HepG2 (cell line): ENCODE results near the gene RPL31.

Source experiments
- CHCHD3 ChIP-seq: sonication (generic); formaldehyde crosslinking; IDR thresholded peaks from 2 replicates; pipeline ENCODE4 v1.8.0; 2022; ENCODE audit warnings: mild to moderate bottlenecking, missing genetic modification reagents, moderate library complexity
- EZH2 ChIP-seq: conservative IDR thresholded peaks from 2 replicates; pipeline ENCODE4 v1.6.1; 2012; ENCODE audit warnings: mild to moderate bottlenecking, low read depth, low read length, moderate library complexity
- NCOA1 ChIP-seq: sonication (generic); formaldehyde crosslinking; IDR thresholded peaks from 2 replicates; pipeline ENCODE4 v1.9.0; 2021; ENCODE audit warnings: missing genetic modification reagents
- NONO ChIP-seq, 2 experiments: fragments of 450-650 bp in 1 of 2; sonication (generic) in 1 of 2; formaldehyde crosslinking in 1 of 2; IDR thresholded peaks in 1 of 2; conservative IDR thresholded peaks in 1 of 2; 2 replicates each; pipeline versions ENCODE4 v1.6.1 to v1.8.0; 2017 to 2022; ENCODE audit warnings: mild to moderate bottlenecking in 1 of 2, missing genetic modification reagents in 1 of 2, moderate library complexity in 1 of 2
- ZNF121 ChIP-seq: sonication (generic); formaldehyde crosslinking; IDR thresholded peaks from 2 replicates; pipeline ENCODE4 v1.5.0; 2020; ENCODE audit warnings: mild to moderate bottlenecking, missing genetic modification reagents
- ZNF543 ChIP-seq: sonication (generic); formaldehyde crosslinking; IDR thresholded peaks from 2 replicates; pipeline ENCODE4 v1.4.0; 2020; ENCODE audit warnings: mild to moderate bottlenecking, missing genetic modification reagents
- TF ChIP-seq, protein P1 (sequence below): sonication (generic); formaldehyde crosslinking; IDR thresholded peaks from 2 replicates; pipeline ENCODE4 v1.4.0; 2020; ENCODE audit warnings: mild to moderate bottlenecking, missing genetic modification reagents

DNA sequence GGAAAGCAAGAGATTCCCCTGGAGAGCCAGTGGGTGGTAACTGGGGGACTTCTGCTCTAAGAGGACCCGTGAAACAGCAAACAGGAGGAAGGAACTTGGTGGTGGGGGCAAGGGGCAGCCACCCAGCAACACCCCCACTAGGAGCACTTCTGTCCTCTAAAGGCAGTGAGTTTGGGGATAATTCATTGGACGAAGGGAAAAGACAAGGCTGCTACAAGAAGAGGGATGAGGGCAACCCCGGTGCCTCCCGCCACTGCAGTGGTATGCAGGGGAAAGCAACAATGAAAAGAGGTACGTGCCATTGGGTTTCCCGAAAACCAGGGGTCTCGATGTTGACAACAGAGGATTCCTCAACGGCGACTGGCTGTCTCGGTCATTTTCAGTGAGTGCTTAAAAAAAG, 9.1 kb downstream of the RPL31 start:
- TF ChIP-seq ZNF121: no peak
- no peak for TF ChIP-seq ZNF543 (CRISPR knock-in tag)
- TF ChIP-seq EZH2: no peak
- TF ChIP-seq NONO (IDR thresholded peaks at IDR 0.05): no peak
- no peak for TF ChIP-seq NONO (CRISPR knock-in tag; conservative IDR thresholded peaks at IDR 0.05)
- no peak for TF ChIP-seq NCOA1 (CRISPR knock-in tag)
- TF ChIP-seq, protein P1, sequence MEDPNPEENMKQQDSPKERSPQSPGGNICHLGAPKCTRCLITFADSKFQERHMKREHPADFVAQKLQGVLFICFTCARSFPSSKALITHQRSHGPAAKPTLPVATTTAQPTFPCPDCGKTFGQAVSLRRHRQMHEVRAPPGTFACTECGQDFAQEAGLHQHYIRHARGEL (CRISPR knock-in tag): no peak
- TF ChIP-seq CHCHD3: no peak
